Measurements from ENCODE around the gene NABP1. TPM values are rescaled to one million over a fixed set of nuclear protein-coding genes. Genes with fewer than 3 reads are reported as not detected.
A peak's percentile ranks its signal among the peaks of the same experiment; 100 is the strongest.

NABP1 gene, protein sequence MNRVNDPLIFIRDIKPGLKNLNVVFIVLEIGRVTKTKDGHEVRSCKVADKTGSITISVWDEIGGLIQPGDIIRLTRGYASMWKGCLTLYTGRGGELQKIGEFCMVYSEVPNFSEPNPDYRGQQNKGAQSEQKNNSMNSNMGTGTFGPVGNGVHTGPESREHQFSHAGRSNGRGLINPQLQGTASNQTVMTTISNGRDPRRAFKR
- 100 to 1,000 TPM in 1 of 4 donors, 10 to 100 TPM in 3; 14.4 to 142 (median 38.8) TPM for polyA plus RNA-seq
- long read RNA-seq, donor 1, result 0 reads
- long read RNA-seq, donor 2, partial matches to known transcripts, result 0 of 4 reads
- long read RNA-seq, donor 2, other reads (novel, unspliced or antisense), result 0 of 4 reads
- long read RNA-seq, donor 3, full-length matches to known transcripts, result 5 of 21 reads
- long read RNA-seq, donor 3, partial matches to known transcripts, result 16 of 21 reads
- long read RNA-seq, donor 3, other reads (novel, unspliced or antisense), result 0 of 21 reads
- long read RNA-seq, donor 4, partial matches to known transcripts, result 0 of 1 reads
- long read RNA-seq, donor 4, other reads (novel, unspliced or antisense), result 0 of 1 reads
- long read RNA-seq, donor 5, transcript NABP1-205 (6 exons, 1,878 nt), result major isoform, 8 of 16 reads
- long read RNA-seq, donor 5, partial matches to known transcripts, result 6 of 16 reads
- long read RNA-seq, donor 5, other reads (novel, unspliced or antisense), result 0 of 16 reads
- long read RNA-seq, donor 6, partial matches to known transcripts, result 0 of 5 reads
- long read RNA-seq, donor 6, other reads (novel, unspliced or antisense), result 0 of 5 reads
- long read RNA-seq, donor 7, result 0 reads
- long read RNA-seq, donor 8, result 0 reads
- long read RNA-seq, donor 9, full-length matches to known transcripts, result 3 of 3 reads
- long read RNA-seq, donor 9, partial matches to known transcripts, result 0 of 3 reads
- long read RNA-seq, donor 9, other reads (novel, unspliced or antisense), result 0 of 3 reads
- long read RNA-seq, donor 10, partial matches to known transcripts, result 0 of 4 reads
- long read RNA-seq, donor 10, other reads (novel, unspliced or antisense), result 0 of 4 reads

DNA sequence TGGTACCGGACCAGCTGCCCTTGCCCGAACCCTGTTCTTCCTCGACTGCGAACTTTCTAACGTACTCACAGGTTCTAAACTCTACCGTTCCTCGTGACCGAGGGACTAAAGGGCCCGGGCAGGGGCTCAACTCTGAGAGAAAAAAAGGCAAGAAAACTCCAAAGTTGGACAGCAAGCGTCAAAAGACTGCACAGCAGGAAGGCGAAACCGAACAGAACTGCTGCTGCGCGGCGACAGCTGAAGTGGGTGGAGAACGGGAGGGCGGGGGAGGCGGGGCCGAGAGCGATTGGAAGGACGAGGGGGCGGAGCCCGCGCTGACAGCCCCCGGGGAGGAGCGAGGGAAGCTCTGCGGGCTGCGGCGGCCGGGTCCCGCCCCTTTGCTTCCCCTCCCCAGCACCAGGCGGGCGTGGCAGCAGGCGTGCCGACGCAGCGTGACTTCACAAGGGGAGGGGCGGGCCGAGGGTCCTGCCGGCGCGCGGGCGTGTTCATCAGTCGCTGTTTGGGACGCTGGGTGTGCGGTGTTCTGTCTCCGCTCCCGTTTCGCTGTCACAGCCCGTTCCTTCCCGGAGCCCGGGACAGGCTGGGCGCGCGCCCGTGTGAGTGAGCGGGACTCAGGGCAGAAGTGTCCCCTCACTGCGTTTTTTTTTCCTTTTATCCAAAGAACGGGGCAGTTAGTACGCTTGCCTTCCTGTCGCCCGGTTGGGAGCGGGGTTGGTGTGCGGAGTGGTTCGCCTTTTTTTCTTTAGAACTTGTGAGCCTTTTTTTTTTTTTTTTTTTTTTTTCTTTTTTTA lies at the start of gene NABP1:
Gene NABP1 (plus strand): TSS at position 491 of the 791 bp plus-strand sequence. CDS start 479 bp downstream, outside the sequence.
- H3K27ac ChIP-seq (ENCODE audit: low read depth in 1 of 3, low read length in 2 of 3), result peak within 1 kb of the TSS; percentile 98 to 100 (median 99)
- H3K36me3 ChIP-seq (ENCODE audit: control insufficient read depth in 3 of 3, insufficient read depth in 2 of 3, low read depth in 1 of 3, low read length in 3 of 3), result peaks cover 3 to 6% (median 3%) of the 10 kb centered on the region in 3 donors
- H3K4me3 ChIP-seq (ENCODE audit: low read depth in 1 of 3, low read length in 3 of 3), result peak within 1 kb of the TSS; percentile 81 to 94 (median 90)
- H3K4me1 ChIP-seq (ENCODE audit: control insufficient read depth in 3 of 3, insufficient read depth in 2 of 3, low read depth in 1 of 3, low read length in 2 of 3), result peaks cover 2 to 3% (median 3%) of the 10 kb centered on the region in 3 donors
- FAIRE-seq, result no peak
- no peaks in the 10 kb centered on the region for H3K27me3 ChIP-seq (ENCODE audit: control insufficient read depth in 3 of 3, insufficient read depth in 3 of 3, low read length in 3 of 3)
- 0% methylated on average over 54 to 66 of the region's 66 CpGs for WGBS, 3 donors
- peak; percentile 97 to 99 for DNase-seq
- H3K9me3 ChIP-seq (ENCODE audit: control insufficient read depth in 2 of 2, insufficient read depth in 1 of 2, low read depth in 1 of 2, low read length in 1 of 2), result no peaks in the 10 kb centered on the region

DNA sequence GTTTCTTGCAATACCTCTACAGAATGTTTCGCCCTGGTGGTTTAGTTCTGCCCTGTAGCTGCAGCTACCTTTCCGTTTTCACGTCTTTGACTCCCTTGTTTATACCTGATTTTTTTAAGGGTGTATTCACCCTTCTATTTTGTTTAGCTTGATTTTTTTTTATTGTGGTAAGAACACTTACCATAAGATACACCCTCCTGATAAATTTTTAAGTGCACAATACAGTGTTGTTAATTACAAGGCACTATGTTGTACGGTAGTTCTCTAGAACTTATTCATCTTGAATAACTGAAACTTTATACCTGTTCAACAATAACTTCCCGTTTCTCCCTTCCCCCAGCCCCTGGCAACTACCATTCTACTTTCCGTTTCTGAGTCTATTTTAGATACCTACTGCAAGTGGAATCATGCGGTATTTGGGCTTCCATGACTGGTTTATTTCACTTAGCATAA lies 48.9 kb upstream of the NABP1 start:
- no peak for DNase-seq
- FAIRE-seq, result no peak
- no peak overlapping the region for H3K27ac ChIP-seq (ENCODE audit: low read depth in 1 of 3, low read length in 2 of 3)

DNA sequence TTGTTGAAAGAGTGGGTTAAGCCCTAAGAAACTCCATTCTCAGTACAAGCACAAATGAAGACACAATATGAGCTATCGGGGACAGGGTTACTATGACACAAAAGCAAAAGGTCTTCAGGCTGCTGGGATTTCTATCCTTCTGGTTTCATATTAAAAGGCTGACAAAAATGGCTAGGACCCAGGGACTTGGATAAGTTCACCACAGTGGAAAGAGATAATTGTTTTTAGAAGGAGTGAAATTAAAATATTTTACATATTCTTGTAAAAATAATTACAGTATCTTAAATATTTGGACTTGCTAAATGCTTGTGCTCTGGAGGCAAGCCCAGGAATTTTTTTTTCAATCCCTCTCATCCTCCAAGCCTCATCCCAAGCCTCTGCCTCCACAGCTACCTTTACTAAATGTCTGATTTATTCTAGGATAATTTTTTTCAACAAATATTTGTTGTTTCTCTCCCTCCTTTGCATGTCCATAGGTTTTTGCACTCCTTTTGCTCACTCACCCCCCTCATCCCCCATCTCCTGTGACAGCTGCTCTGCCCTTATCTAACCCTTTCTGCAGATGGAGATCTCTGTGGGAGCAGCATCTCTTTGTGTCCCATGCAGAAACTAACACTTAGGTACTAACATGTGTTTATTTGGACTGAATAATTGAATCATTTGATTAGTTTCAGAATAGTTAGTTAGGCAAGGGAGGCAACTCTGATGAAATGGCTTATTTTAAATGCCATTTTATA lies 47.8 kb upstream of the NABP1 start:
- no peaks in the 10 kb centered on the region for H3K4me1 ChIP-seq (ENCODE audit: control insufficient read depth in 3 of 3, insufficient read depth in 2 of 3, low read depth in 1 of 3, low read length in 2 of 3)
- no peak overlapping the region for H3K27ac ChIP-seq (ENCODE audit: low read depth in 1 of 3, low read length in 2 of 3)
- 79 to 89% (median 80%) methylated on average over 1 of the region's 1 CpG for WGBS, 3 donors
- no peak overlapping the region for H3K4me3 ChIP-seq (ENCODE audit: low read depth in 1 of 3, low read length in 3 of 3)
- FAIRE-seq, result no peak
- H3K36me3 ChIP-seq (ENCODE audit: control insufficient read depth in 3 of 3, insufficient read depth in 2 of 3, low read depth in 1 of 3, low read length in 3 of 3), result no peaks in the 10 kb centered on the region
- H3K9me3 ChIP-seq (ENCODE audit: control insufficient read depth in 2 of 2, insufficient read depth in 1 of 2, low read depth in 1 of 2, low read length in 1 of 2), result no peaks in the 10 kb centered on the region
- DNase-seq, result no peak
- no peaks in the 10 kb centered on the region for H3K27me3 ChIP-seq (ENCODE audit: control insufficient read depth in 3 of 3, insufficient read depth in 3 of 3, low read length in 3 of 3)

More for the DNA sequence above, 48.9 kb upstream of the NABP1 start:
- no peaks in the 10 kb centered on the region for H3K27me3 ChIP-seq (ENCODE audit: control insufficient read depth in 3 of 3, insufficient read depth in 3 of 3, low read length in 3 of 3)
- 72 to 77% (median 75%) methylated on average over 7 of the region's 7 CpGs for WGBS, 3 donors
- H3K36me3 ChIP-seq (ENCODE audit: control insufficient read depth in 3 of 3, insufficient read depth in 2 of 3, low read depth in 1 of 3, low read length in 3 of 3), result no peaks in the 10 kb centered on the region
- no peaks in the 10 kb centered on the region for H3K4me1 ChIP-seq (ENCODE audit: control insufficient read depth in 3 of 3, insufficient read depth in 2 of 3, low read depth in 1 of 3, low read length in 2 of 3)
- H3K4me3 ChIP-seq (ENCODE audit: low read depth in 1 of 3, low read length in 3 of 3), result no peak overlapping the region
- no peaks in the 10 kb centered on the region for H3K9me3 ChIP-seq (ENCODE audit: control insufficient read depth in 2 of 2, insufficient read depth in 1 of 2, low read depth in 1 of 2, low read length in 1 of 2)

DNA sequence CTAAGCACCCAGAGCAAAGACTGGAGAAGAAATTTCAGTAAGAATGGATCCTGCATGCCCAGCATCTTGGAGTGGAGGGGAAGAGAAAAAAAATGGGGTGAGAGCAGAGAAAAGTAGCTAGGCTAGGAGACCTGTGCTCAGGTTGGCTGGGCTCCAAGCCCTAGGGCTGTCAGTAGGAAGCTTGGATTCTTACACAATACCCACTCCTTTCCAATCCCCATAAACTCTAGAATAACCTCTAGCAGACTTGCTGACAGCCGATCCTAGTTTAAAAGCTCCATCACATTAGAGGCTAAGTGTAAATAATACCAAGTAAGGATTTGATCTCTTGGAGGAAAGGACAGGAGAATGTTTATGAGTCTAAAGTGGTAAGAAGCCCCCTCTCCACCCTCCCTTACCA lies 46.2 kb upstream of the NABP1 start:
- Histone ChIP-seq H3K27ac (ENCODE audit: low read depth in 1 of 3, low read length in 2 of 3) (no peak overlapping the region), H3K4me1 (ENCODE audit: control insufficient read depth in 3 of 3, insufficient read depth in 2 of 3, low read depth in 1 of 3, low read length in 2 of 3) (peaks cover 0 to 5% (median 0%) of the 10 kb centered on the region in 3 donors), H3K36me3 (ENCODE audit: control insufficient read depth in 3 of 3, insufficient read depth in 2 of 3, low read depth in 1 of 3, low read length in 3 of 3) (no peaks in the 10 kb centered on the region), H3K4me3 (ENCODE audit: low read depth in 1 of 3, low read length in 3 of 3) (no peak overlapping the region), H3K9me3 (ENCODE audit: control insufficient read depth in 2 of 2, insufficient read depth in 1 of 2, low read depth in 1 of 2, low read length in 1 of 2) (no peaks in the 10 kb centered on the region), H3K27me3 (ENCODE audit: control insufficient read depth in 3 of 3, insufficient read depth in 3 of 3, low read length in 3 of 3) (no peaks in the 10 kb centered on the region)
- 35 to 72% (median 68%) methylated on average over 1 of the region's 1 CpG for WGBS, 3 donors
- FAIRE-seq, result no peak
- DNase-seq, result peak in 1 of 2 donors; percentile 70

DNA sequence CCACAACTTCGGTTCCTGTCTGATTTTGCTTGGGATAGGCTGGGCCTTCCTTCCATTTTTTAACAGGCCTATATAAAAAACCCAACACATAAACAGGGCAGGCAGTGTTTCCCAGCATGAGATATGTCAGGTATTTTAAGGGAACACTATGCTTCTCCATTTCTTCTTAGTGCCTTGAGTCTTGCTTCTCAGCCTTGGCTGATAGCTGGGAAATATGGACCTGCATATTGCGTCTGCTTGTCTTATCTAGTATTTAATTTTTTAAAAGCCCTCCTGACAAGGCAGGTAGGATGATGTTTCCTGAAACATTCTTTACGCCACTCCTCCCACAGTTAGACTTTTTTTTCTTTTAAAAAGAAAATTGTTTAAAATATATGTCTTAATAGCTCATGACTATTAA lies 45.5 kb upstream of the NABP1 start:
- FAIRE-seq (no peak), DNase-seq (no peak)
- no peak overlapping the region for H3K4me3 ChIP-seq (ENCODE audit: low read depth in 1 of 3, low read length in 3 of 3)
- H3K27me3 ChIP-seq (ENCODE audit: control insufficient read depth in 3 of 3, insufficient read depth in 3 of 3, low read length in 3 of 3), result no peaks in the 10 kb centered on the region
- peaks cover under 1 to 12% (median 3%) of the 10 kb centered on the region in 3 donors for H3K4me1 ChIP-seq (ENCODE audit: control insufficient read depth in 3 of 3, insufficient read depth in 2 of 3, low read depth in 1 of 3, low read length in 2 of 3)
- no peaks in the 10 kb centered on the region for H3K36me3 ChIP-seq (ENCODE audit: control insufficient read depth in 3 of 3, insufficient read depth in 2 of 3, low read depth in 1 of 3, low read length in 3 of 3)
- 90 to 95% (median 92%) methylated on average over 3 of the region's 3 CpGs for WGBS, 3 donors
- no peaks in the 10 kb centered on the region for H3K9me3 ChIP-seq (ENCODE audit: control insufficient read depth in 2 of 2, insufficient read depth in 1 of 2, low read depth in 1 of 2, low read length in 1 of 2)
- no peak overlapping the region for H3K27ac ChIP-seq (ENCODE audit: low read depth in 1 of 3, low read length in 2 of 3)

DNA sequence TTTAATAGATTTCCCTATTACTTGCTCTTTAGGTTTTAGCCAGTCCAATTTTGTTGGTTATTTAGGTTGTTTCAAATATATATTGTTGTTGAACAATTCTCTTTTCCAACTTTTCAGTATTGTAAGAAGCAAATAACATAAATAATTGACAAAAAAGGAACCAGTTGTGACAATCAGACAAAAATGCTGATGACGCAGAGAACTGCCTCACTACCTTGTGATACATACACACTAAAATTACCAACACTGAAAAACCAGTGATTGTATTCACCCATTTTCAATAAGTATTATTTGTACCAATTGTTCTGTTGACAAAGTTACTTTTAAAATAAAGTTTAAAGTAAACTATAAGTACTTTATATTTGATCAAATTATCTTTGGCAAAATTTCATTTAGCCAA lies 43.1 kb upstream of the NABP1 start:
- Histone ChIP-seq H3K27me3 (ENCODE audit: control insufficient read depth in 3 of 3, insufficient read depth in 3 of 3, low read length in 3 of 3) (no peaks in the 10 kb centered on the region), H3K9me3 (ENCODE audit: control insufficient read depth in 2 of 2, insufficient read depth in 1 of 2, low read depth in 1 of 2, low read length in 1 of 2) (no peaks in the 10 kb centered on the region), H3K36me3 (ENCODE audit: control insufficient read depth in 3 of 3, insufficient read depth in 2 of 3, low read depth in 1 of 3, low read length in 3 of 3) (no peaks in the 10 kb centered on the region), H3K27ac (ENCODE audit: low read depth in 1 of 3, low read length in 2 of 3) (no peak overlapping the region), H3K4me3 (ENCODE audit: low read depth in 1 of 3, low read length in 3 of 3) (no peak overlapping the region), H3K4me1 (ENCODE audit: control insufficient read depth in 3 of 3, insufficient read depth in 2 of 3, low read depth in 1 of 3, low read length in 2 of 3) (peaks cover 11 to 24% (median 12%) of the 10 kb centered on the region in 3 donors)
- DNase-seq, result no peak
- no peak for FAIRE-seq
- WGBS, 3 donors, result 90 to 100% (median 98%) methylated on average over 1 of the region's 1 CpG

DNA sequence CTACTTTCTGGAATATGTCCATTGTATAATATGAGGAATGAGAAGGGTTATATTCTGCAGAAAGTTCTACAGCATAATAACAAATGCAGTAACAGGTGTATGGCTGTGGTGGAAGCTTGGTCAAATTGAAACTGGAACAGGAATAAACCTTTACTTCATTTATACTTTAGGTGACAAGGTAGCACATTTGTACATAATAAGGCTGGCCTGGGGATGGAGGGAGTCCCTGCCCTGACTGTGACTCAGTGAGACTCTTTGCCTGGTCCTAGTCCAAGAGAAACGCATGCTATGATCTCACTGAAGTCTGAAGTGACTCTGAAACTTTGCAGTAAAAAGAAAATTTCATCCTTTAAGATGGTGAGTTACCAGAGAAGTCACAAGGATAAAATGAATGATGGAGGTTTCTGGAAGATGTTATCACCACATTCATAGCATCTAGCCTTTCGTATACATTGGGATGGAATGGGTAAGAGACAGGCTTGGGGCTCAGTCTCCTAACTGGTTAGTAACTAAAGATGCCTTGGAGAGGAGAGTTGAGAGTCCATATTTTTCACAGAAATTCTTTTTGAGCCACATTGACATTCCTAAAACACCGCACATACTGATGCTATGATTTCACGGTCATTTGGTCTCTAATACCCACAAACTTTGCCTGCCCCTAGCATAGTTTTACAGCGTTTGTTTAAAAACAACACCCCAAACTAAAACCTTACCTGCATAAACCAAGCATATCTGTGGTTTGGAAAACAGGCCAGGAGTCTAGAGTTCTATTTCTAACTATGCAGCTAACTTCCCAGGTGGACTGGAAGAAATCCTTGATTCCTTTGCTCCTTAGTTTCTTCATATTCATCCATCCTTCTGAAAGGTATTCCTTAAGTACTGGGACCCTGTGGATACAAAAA lies 42.4 kb upstream of the NABP1 start:
- no peaks in the 10 kb centered on the region for H3K9me3 ChIP-seq (ENCODE audit: control insufficient read depth in 2 of 2, insufficient read depth in 1 of 2, low read depth in 1 of 2, low read length in 1 of 2)
- H3K27me3 ChIP-seq (ENCODE audit: control insufficient read depth in 3 of 3, insufficient read depth in 3 of 3, low read length in 3 of 3), result no peaks in the 10 kb centered on the region
- H3K4me1 ChIP-seq (ENCODE audit: control insufficient read depth in 3 of 3, insufficient read depth in 2 of 3, low read depth in 1 of 3, low read length in 2 of 3), result peaks cover 12 to 27% (median 13%) of the 10 kb centered on the region in 3 donors
- H3K27ac ChIP-seq (ENCODE audit: low read depth in 1 of 3, low read length in 2 of 3), result no peak overlapping the region
- FAIRE-seq (no peak), DNase-seq (no peak)
- H3K4me3 ChIP-seq (ENCODE audit: low read depth in 1 of 3, low read length in 3 of 3), result no peak overlapping the region
- 77 to 90% (median 80%) methylated on average over 5 of the region's 5 CpGs for WGBS, 3 donors
- no peaks in the 10 kb centered on the region for H3K36me3 ChIP-seq (ENCODE audit: control insufficient read depth in 3 of 3, insufficient read depth in 2 of 3, low read depth in 1 of 3, low read length in 3 of 3)

All from small intestine (tissue), 16 donors.